Measurements from ENCODE around the gene SLC7A9.

DNA sequence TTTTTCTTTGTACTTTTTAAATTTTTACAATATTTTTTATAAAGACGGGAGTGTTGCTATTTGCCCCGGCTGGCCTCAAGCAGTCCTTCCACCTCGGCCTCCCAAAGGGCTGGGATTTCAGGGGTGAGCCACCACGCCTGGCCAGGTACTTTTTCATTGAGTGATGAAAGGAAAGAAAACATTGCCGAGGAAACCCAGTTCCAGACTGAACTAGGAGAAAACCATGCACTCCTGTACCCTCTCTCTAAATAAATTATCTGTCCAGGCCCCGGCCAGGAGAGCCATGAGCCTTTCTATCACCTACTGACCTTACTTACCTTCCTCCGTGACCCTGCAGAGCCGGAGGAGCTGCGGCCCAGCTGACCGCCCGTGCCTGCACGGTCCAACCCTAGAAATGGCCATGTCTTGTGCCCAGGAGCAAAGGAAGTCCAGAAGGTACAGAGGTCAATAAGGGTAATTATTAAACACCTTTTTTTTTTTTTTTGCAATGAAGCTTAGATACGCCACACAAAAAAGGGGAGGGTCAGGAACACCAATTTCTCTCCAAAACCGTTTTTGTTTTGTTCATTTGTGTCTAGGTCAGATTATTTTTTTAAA lies at the start of gene SLC7A9:
- TF ChIP-seq GATA2 (IDR thresholded peaks at IDR 0.05; ENCODE audit: low read depth, low read length): no peak
- no peak for TF ChIP-seq GATA3 (IDR thresholded peaks at IDR 0.05; ENCODE audit: low read depth, low read length)

Measured in SH-SY5Y (cell line).